Fibroblast of lung (primary cell): ENCODE measurements around the gene FYN. TPM values are rescaled to one million over a fixed set of nuclear protein-coding genes. Genes with fewer than 3 reads are reported as not detected.

Experiments
- DNase-seq, 2 donors: peaks; one replicate each; pipeline versions ENCODE4 v3.0.0 to v3.0.0-alpha.2; 2010; ENCODE audit warnings: low read depth in 2 of 2
- H2AFZ ChIP-seq: 2 replicates; pipeline ENCODE4 v1.5.1; 2012; ENCODE audit warnings: low read length, control low read depth, inconsistent platforms
- H3K27ac ChIP-seq: 2 replicates; pipeline ENCODE4 v1.5.1; 2011; ENCODE audit warnings: low read length, control low read depth; ENCODE audit not compliant: insufficient read depth
- H3K27me3 ChIP-seq: 2 replicates; pipeline ENCODE4 v1.5.1; 2011; ENCODE audit warnings: mild to moderate bottlenecking, low read length; ENCODE audit not compliant: control insufficient read depth, insufficient read depth
- H3K36me3 ChIP-seq: 2 replicates; pipeline ENCODE4 v1.5.1; 2011; ENCODE audit warnings: low read length; ENCODE audit not compliant: control insufficient read depth, insufficient read depth
- H3K4me1 ChIP-seq: 2 replicates; pipeline ENCODE4 v1.5.1; 2011; ENCODE audit warnings: low read length; ENCODE audit not compliant: control insufficient read depth, insufficient read depth; ENCODE audit errors: extremely low read depth
- H3K4me2 ChIP-seq: 2 replicates; pipeline ENCODE4 v1.5.1; 2011; ENCODE audit warnings: low read length, control low read depth; ENCODE audit not compliant: insufficient read depth; ENCODE audit errors: extremely low read depth
- H3K4me3 ChIP-seq, 4 experiments: fragments of 200-600 bp in 1 of 4; sonication (generic) in 1 of 4; replicated peaks in 1 of 4; 2 replicates each; pipeline ENCODE4 v1.5.1; 2011 to 2016; ENCODE audit warnings: low read length in 4 of 4, low read depth in 3 of 4, mild to moderate bottlenecking in 3 of 4, control low read depth in 2 of 4, inconsistent platforms in 1 of 4, mixed read lengths in 1 of 4; ENCODE audit not compliant: insufficient read depth in 1 of 4; ENCODE audit errors: control extremely low read depth in 1 of 4
- H3K79me2 ChIP-seq: 2 replicates; pipeline ENCODE4 v1.5.1; 2012; ENCODE audit warnings: mild to moderate bottlenecking, low read length, inconsistent platforms; ENCODE audit not compliant: control insufficient read depth, insufficient read depth
- H3K9ac ChIP-seq: 2 replicates; pipeline ENCODE4 v1.5.1; 2011; ENCODE audit warnings: mild to moderate bottlenecking, low read length, control low read depth; ENCODE audit not compliant: insufficient read depth
- H3K9me3 ChIP-seq: 2 replicates; pipeline ENCODE4 v1.5.1; 2012; ENCODE audit warnings: low read depth, low read length; ENCODE audit not compliant: control insufficient read depth, insufficient read depth
- H4K20me1 ChIP-seq: 2 replicates; pipeline ENCODE4 v1.5.1; 2011; ENCODE audit warnings: low read length; ENCODE audit not compliant: control insufficient read depth, insufficient read depth; ENCODE audit errors: extremely low read depth
- CTCF ChIP-seq, 2 donors: IDR thresholded peaks in 1 of 2; conservative IDR thresholded peaks in 1 of 2; 1 replicate in 1 of 2; 2 replicates in 1 of 2; pipeline ENCODE4 v1.5.1; 2011 to 2012; ENCODE audit warnings: low read length in 2 of 2, control low read depth in 1 of 2, inconsistent platforms in 1 of 2, low read depth in 1 of 2, mild to moderate bottlenecking in 1 of 2
- EZH2 ChIP-seq: IDR thresholded peaks from 2 replicates; pipeline ENCODE4 v1.5.1; 2012; ENCODE audit warnings: low read length, control low read depth, mild to moderate bottlenecking; ENCODE audit errors: missing control alignments
- polyA plus RNA-seq, 2 donors: library from polyadenylated mRNA; depleted of rRNA in 1 of 2; stranded (reverse) in 1 of 2; unstranded in 1 of 2; fragments of >200 nt; gene quantifications; 2 replicates each; pipeline ENCODE4 v1.2.1, GENCODE V29; 2011 to 2012; ENCODE audit warnings: missing spikeins in 1 of 2
- total RNA-seq: library from RNA; depleted of rRNA; stranded (reverse); fragments of >200 nt; gene quantifications from 2 replicates; pipeline ENCODE4 v1.2.1, GENCODE V29; 2014

The FYN gene
- total and polyA plus RNA-seq, 2 donors (not counting 1 experiment from before 2014, with no cell fraction given): 64.7 TPM

GRCh38 chr6:111817451-111818120 lies 55.7 kb downstream of the FYN start:
- Histone ChIP-seq H3K27me3 (no peaks in the 10 kb centered on the region), H3K4me3 (no peak overlapping the region), H3K9ac (no peak overlapping the region), H3K9me3 (no peaks in the 10 kb centered on the region), H3K36me3 (no peaks in the 10 kb centered on the region), H4K20me1 (no peaks in the 10 kb centered on the region), H3K79me2 (no peaks in the 10 kb centered on the region), H2AFZ (no peak overlapping the region), H3K27ac (no peak overlapping the region), H3K4me1 (peaks cover under 1% of the 10 kb centered on the region), H3K4me2 (no peak overlapping the region)
- TF ChIP-seq CTCF (conservative IDR thresholded peaks at IDR 0.05 in 1 of 2, IDR thresholded peaks at IDR 0.05 in 1 of 2; ENCODE audit: low read depth in 1 of 2, low read length in 2 of 2): no peak
- TF ChIP-seq EZH2: no peak
- no peak for DNase-seq

GRCh38 chr6:111813677-111814310 lies 59.5 kb downstream of the FYN start:
- Histone ChIP-seq H3K4me2 (no peak overlapping the region), H3K27ac (no peak overlapping the region), H3K4me3 (no peak overlapping the region), H3K36me3 (no peaks in the 10 kb centered on the region), H3K4me1 (no peaks in the 10 kb centered on the region), H3K9me3 (no peaks in the 10 kb centered on the region), H2AFZ (no peak overlapping the region), H3K27me3 (no peaks in the 10 kb centered on the region), H3K79me2 (no peaks in the 10 kb centered on the region), H4K20me1 (no peaks in the 10 kb centered on the region), H3K9ac (no peak overlapping the region)
- no peak for TF ChIP-seq EZH2
- no peak for TF ChIP-seq CTCF (conservative IDR thresholded peaks at IDR 0.05 in 1 of 2, IDR thresholded peaks at IDR 0.05 in 1 of 2; ENCODE audit: low read depth in 1 of 2, low read length in 2 of 2)
- no peak for DNase-seq

- DNase-seq: peak in 1 of 2 donors; percentile 87
- H3K9ac ChIP-seq: no peak overlapping the region
- H4K20me1 ChIP-seq: no peaks in the 10 kb centered on the region
- H3K79me2 ChIP-seq: no peaks in the 10 kb centered on the region
- no peaks in the 10 kb centered on the region for H3K9me3 ChIP-seq
- no peak overlapping the region for H3K27ac ChIP-seq
- H3K4me3 ChIP-seq: no peak overlapping the region
- H3K36me3 ChIP-seq: no peaks in the 10 kb centered on the region
- H3K4me1 ChIP-seq: no peaks in the 10 kb centered on the region
- no peaks in the 10 kb centered on the region for H3K27me3 ChIP-seq
- H3K4me2 ChIP-seq: no peak overlapping the region
- TF ChIP-seq CTCF (conservative IDR thresholded peaks at IDR 0.05 in 1 of 2, IDR thresholded peaks at IDR 0.05 in 1 of 2; ENCODE audit: low read depth in 1 of 2, low read length in 2 of 2): no peak
- no peak for TF ChIP-seq EZH2
- no peak overlapping the region for H2AFZ ChIP-seq
Measured at GRCh38 chr6:111813237-111813636, 60.0 kb downstream of the FYN start.
